Endothelial cell of umbilical vein (primary cell): ENCODE data around the gene ZNRF1. TPM values are rescaled to one million over a fixed set of nuclear protein-coding genes. Genes with fewer than 3 reads are reported as not detected.

Experiments used
- BruUV-seq: library from RNA; stranded (reverse); fragments of 400-500 nt; replicated peaks from 2 replicates; lab custom pipeline; 2021; lab: Mats Ljungman, UMichigan
- CTCF ChIA-PET: fragments of 300-600, 350-600 bp; sonication (Branson Sonifier 250); formaldehyde crosslinking; loops from one replicate; lab custom pipeline; 2021; ENCODE audit warnings: antibody characterized with exemption, inconsistent platforms; lab: Charles Lee
- POLR2A ChIA-PET: fragments of 300-600, 350-600 bp; sonication (Branson Sonifier 250); formaldehyde crosslinking; loops from one replicate; lab custom pipeline; 2021; ENCODE audit warnings: antibody characterized with exemption, inconsistent platforms; lab: Charles Lee
- DNase-seq: peaks from one replicate; pipeline ENCODE4 v3.0.0-alpha.2; 2011; ENCODE audit warnings: low read depth, low spot score
- FAIRE-seq: peaks from 2 replicates; lab custom pipeline; 2011; peaks lifted over from hg19 to GRCh38; lab: Jason Lieb, UNC
- H2AFZ ChIP-seq: 2 replicates; pipeline ENCODE4 v1.6.0; 2012; ENCODE audit warnings: low read depth, low read length, control low read depth, inconsistent platforms
- H3K27ac ChIP-seq: 2 replicates; pipeline ENCODE4 v1.5.1; 2011; ENCODE audit warnings: low read depth, mild to moderate bottlenecking, control low read depth, low read length, moderate library complexity; ENCODE audit not compliant: insufficient read depth
- H3K27me3 ChIP-seq, 2 experiments: 2 replicates each; pipeline versions ENCODE4 v1.6.0 to v1.6.1; 2011; ENCODE audit warnings: low read length in 2 of 2, mixed read lengths in 1 of 2; ENCODE audit not compliant: control insufficient read depth in 2 of 2, insufficient read depth in 2 of 2
- H3K36me3 ChIP-seq, 2 experiments: 2 replicates in 1 of 2; 3 replicates in 1 of 2; pipeline ENCODE4 v1.5.1; 2011; ENCODE audit warnings: low read length in 2 of 2, mild to moderate bottlenecking in 1 of 2, moderate library complexity in 1 of 2; ENCODE audit not compliant: control insufficient read depth in 2 of 2, insufficient read depth in 2 of 2; ENCODE audit errors: extremely low read depth in 1 of 2
- H3K4me1 ChIP-seq: 3 replicates; pipeline ENCODE4 v1.5.1; 2011; ENCODE audit warnings: mild to moderate bottlenecking, low read length; ENCODE audit not compliant: control insufficient read depth, insufficient read depth; ENCODE audit errors: extremely low read depth
- H3K4me2 ChIP-seq: 2 replicates; pipeline ENCODE4 v1.6.1; 2011; ENCODE audit warnings: low read length, control low read depth, mixed read lengths; ENCODE audit not compliant: insufficient read depth
- H3K4me3 ChIP-seq, 3 experiments: fragments of 200-600 bp in 1 of 3; sonication (generic), shearing (Covaris generic) in 1 of 3; replicated peaks in 1 of 3; 2 replicates each; pipeline ENCODE4 v1.5.1; 2011 to 2016; ENCODE audit warnings: control low read depth in 3 of 3, low read length in 3 of 3, mild to moderate bottlenecking in 2 of 3, inconsistent platforms in 1 of 3, low read depth in 1 of 3, moderate library complexity in 1 of 3; ENCODE audit not compliant: insufficient read depth in 1 of 3
- H3K79me2 ChIP-seq: 2 replicates; pipeline ENCODE4 v1.6.0; 2012; ENCODE audit warnings: low read length, inconsistent platforms; ENCODE audit not compliant: control insufficient read depth, insufficient read depth
- H3K9ac ChIP-seq: replicated peaks from 2 replicates; pipeline ENCODE3; 2011; ENCODE audit warnings: low read length, control low read depth; ENCODE audit not compliant: insufficient read depth; ENCODE audit errors: extremely low read depth
- H3K9me1 ChIP-seq: replicated peaks from 3 replicates; pipeline ENCODE4 v1.6.0; 2011; ENCODE audit warnings: mild to moderate bottlenecking, low read length; ENCODE audit not compliant: control insufficient read depth, insufficient read depth; ENCODE audit errors: extremely low read depth
- H3K9me3 ChIP-seq: replicated peaks from 2 replicates; pipeline ENCODE4 v1.5.1; 2012; ENCODE audit warnings: low read length, inconsistent platforms; ENCODE audit not compliant: control insufficient read depth, insufficient read depth
- H4K20me1 ChIP-seq: replicated peaks from 2 replicates; pipeline ENCODE3; 2011; ENCODE audit warnings: mild to moderate bottlenecking, low read length; ENCODE audit not compliant: control insufficient read depth, insufficient read depth; ENCODE audit errors: extremely low read depth
- CTCF ChIP-seq, 2 donors: IDR thresholded peaks; 1 replicate in 1 of 2; 2 replicates in 1 of 2; pipeline ENCODE4 v1.5.1; 2011; ENCODE audit warnings: low read length in 2 of 2, mild to moderate bottlenecking in 2 of 2, moderate library complexity in 2 of 2, control low read depth in 1 of 2, inconsistent platforms in 1 of 2, low read depth in 1 of 2; ENCODE audit not compliant: insufficient read depth in 1 of 2; ENCODE audit errors: extremely low read depth in 1 of 2
- EZH2 ChIP-seq: IDR thresholded peaks from 2 replicates; pipeline ENCODE4 v1.6.1; 2012; ENCODE audit warnings: borderline replicate concordance, low read depth, mild to moderate bottlenecking, moderate library complexity, low read length, inconsistent platforms; ENCODE audit not compliant: severe bottlenecking
- FOS ChIP-seq: IDR thresholded peaks from 2 replicates; pipeline ENCODE4 v1.6.1; 2011; ENCODE audit warnings: mild to moderate bottlenecking, low read length, moderate library complexity, borderline replicate concordance; ENCODE audit not compliant: insufficient read depth
- JUN ChIP-seq: IDR thresholded peaks from 2 replicates; pipeline ENCODE4 v1.6.1; 2011; ENCODE audit warnings: borderline replicate concordance, low read depth; ENCODE audit not compliant: insufficient read length, insufficient read depth
- MAX ChIP-seq: IDR thresholded peaks from 2 replicates; pipeline ENCODE4 v1.6.1; 2011; ENCODE audit not compliant: insufficient read depth, insufficient read length
- MYC ChIP-seq: IDR thresholded peaks from one replicate; pipeline ENCODE4 v1.6.1; 2011; ENCODE audit warnings: mild to moderate bottlenecking, low read depth, low read length
- POLR2A ChIP-seq: IDR thresholded peaks from 2 replicates; pipeline ENCODE4 v1.6.1; 2012; ENCODE audit warnings: low read depth, mild to moderate bottlenecking, control low read depth, low read length
- POLR2AphosphoS5 ChIP-seq: IDR thresholded peaks from 2 replicates; pipeline ENCODE4 v1.6.1; 2012; ENCODE audit warnings: low read depth, mild to moderate bottlenecking, control low read depth, low read length, moderate library complexity; ENCODE audit not compliant: insufficient read depth
- dilution Hi-C: fragments of 300-500 bp; cut with MboI; formaldehyde crosslinking; loops from one replicate; pipeline ENCODE4 v1.15.0; 2019; ENCODE audit warnings: low sequenced_read_pairs; ENCODE audit not compliant: extremely low pct_ligation_motif_present
- intact Hi-C: fragments of 100-400 bp; cut with micrococcal nuclease; formaldehyde crosslinking; loops from one replicate; pipeline ENCODE4 v1.10.0; 2022
- polyA plus RNA-seq, 4 experiments: library from polyadenylated mRNA; depleted of rRNA in 3 of 4; stranded (reverse) in 3 of 4; unstranded in 1 of 4; fragments of >200 nt; gene quantifications; 2 replicates each; pipeline versions ENCODE4 v1.2.1 to v1.2.3, GENCODE V29; 2011 to 2012; ENCODE audit warnings: missing spikeins in 1 of 4
- total RNA-seq: library from RNA; stranded (reverse); gene quantifications from 2 replicates; pipeline ENCODE4 v1.2.3, GENCODE V29; 2021

The ZNRF1 gene
- total and polyA plus RNA-seq, 2 donors (not counting 3 experiments of a cell fraction or from before 2014, with no cell fraction given): 23.7 to 34.9 TPM

GRCh38 chr16:75148311-75149195, 149.7 kb downstream of the ZNRF1 start, which contains the start of gene ZFP1:
Gene ZFP1 (plus strand): TSS chr16:75148524. CDS start chr16:75152952, 4,428 bp downstream.
- TF ChIP-seq POLR2AphosphoS5 (peak; percentile 67), POLR2A (peak; percentile 33), MAX (no peak), CTCF (IDR thresholded peaks at IDR 0.05; ENCODE audit: extremely low read depth in 1 of 2, insufficient read depth in 1 of 2, low read depth in 1 of 2, low read length in 2 of 2) (no peak), FOS (no peak), MYC (no peak), JUN (no peak), EZH2 (no peak)
- BruUV-seq: TSS peak; percentile 66
- FAIRE-seq (peak; percentile 71), DNase-seq (peak; percentile 90)
- H3K27ac ChIP-seq: peak within 1 kb of the TSS; percentile 72
- peaks cover 23% of the 10 kb centered on the region for H3K79me2 ChIP-seq
- peak within 1 kb of the TSS; percentile 82 for H3K9ac ChIP-seq
- peaks cover 6% of the 10 kb centered on the region for H3K4me1 ChIP-seq
- CTCF ChIA-PET: no interaction called here
- dilution Hi-C loops (no loop called here), intact Hi-C loops (loop anchor here (1.0 kb wide), 1 partner anchor 148 kb away; no protein-coding TSS in a partner anchor)
- no peaks in the 10 kb centered on the region for H3K36me3 ChIP-seq
- no peaks in the 10 kb centered on the region for H3K9me1 ChIP-seq
- H3K27me3 ChIP-seq: no peaks in the 10 kb centered on the region
- H4K20me1 ChIP-seq: no peaks in the 10 kb centered on the region
- no peaks in the 10 kb centered on the region for H3K9me3 ChIP-seq
- POLR2A ChIA-PET: no interaction called here
- H3K4me3 ChIP-seq: peak within 1 kb of the TSS; percentile 52 to 97 (median 71)
- H2AFZ ChIP-seq: peak within 1 kb of the TSS; percentile 93
- peak within 1 kb of the TSS; percentile 81 for H3K4me2 ChIP-seq
